ENCODE results near the gene COLGALT1. TPM values are rescaled to one million over a fixed set of nuclear protein-coding genes. Genes with fewer than 3 reads are reported as not detected.

The COLGALT1 gene
- total and polyA plus RNA-seq, 10 of the 15 experiments (the other 5 are each of a cell fraction or from before 2014, with no cell fraction given), result 1.2 to 78.8 (median 29.8) TPM

DNA sequence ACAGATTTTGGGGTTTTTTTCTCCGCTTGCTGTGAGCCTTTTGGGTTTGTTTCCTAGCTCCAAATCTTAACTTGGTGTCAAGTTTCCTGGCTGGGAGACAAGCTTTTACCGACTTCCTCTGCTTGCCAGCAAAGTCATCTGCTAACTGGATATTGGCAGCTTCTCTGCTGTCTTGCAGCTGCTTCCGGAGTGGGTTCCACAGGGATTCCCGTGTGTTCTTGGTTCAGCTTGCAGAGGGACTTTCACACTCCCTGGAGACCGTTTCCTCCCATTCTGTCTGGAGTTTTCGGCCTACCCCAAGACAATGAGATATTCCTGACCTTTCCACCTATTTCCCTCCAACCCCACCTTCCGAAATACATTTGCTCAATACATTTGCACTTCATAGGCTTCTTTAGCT is 2.2 kb upstream of the COLGALT1 start:
- ATAC-seq, result no peak
- RAD21 ChIA-PET (ENCODE audit: unreplicated experiment), result interaction anchor here (1.6 kb wide), 1 partner anchor 59 kb away, joined by 6 read pairs; no protein-coding TSS in a partner anchor
- no peak overlapping the region for H3K4me2 ChIP-seq (ENCODE audit: control insufficient read depth, insufficient read depth)
- 0 out of 2 replicates have a peak, but pooled peaks cover 4% of the 10 kb centered on the region for H3K4me1 ChIP-seq (ENCODE audit: control insufficient read depth, insufficient read depth, low read length)
- POLR2A ChIA-PET, result interaction anchor here (0.6 kb wide), 4 partner anchors 10 to 306 kb away, joined by 3 to 4 read pairs (median 3); no protein-coding TSS in a partner anchor
- BruUV-seq (replicated peaks), result no TSS peak
- H2AFZ ChIP-seq (ENCODE audit: control insufficient read depth, low read depth, low read length), result no peak overlapping the region
- TF ChIP-seq IKZF2 (IDR thresholded peaks at IDR 0.05), result no peak
- TF ChIP-seq, protein P1, sequence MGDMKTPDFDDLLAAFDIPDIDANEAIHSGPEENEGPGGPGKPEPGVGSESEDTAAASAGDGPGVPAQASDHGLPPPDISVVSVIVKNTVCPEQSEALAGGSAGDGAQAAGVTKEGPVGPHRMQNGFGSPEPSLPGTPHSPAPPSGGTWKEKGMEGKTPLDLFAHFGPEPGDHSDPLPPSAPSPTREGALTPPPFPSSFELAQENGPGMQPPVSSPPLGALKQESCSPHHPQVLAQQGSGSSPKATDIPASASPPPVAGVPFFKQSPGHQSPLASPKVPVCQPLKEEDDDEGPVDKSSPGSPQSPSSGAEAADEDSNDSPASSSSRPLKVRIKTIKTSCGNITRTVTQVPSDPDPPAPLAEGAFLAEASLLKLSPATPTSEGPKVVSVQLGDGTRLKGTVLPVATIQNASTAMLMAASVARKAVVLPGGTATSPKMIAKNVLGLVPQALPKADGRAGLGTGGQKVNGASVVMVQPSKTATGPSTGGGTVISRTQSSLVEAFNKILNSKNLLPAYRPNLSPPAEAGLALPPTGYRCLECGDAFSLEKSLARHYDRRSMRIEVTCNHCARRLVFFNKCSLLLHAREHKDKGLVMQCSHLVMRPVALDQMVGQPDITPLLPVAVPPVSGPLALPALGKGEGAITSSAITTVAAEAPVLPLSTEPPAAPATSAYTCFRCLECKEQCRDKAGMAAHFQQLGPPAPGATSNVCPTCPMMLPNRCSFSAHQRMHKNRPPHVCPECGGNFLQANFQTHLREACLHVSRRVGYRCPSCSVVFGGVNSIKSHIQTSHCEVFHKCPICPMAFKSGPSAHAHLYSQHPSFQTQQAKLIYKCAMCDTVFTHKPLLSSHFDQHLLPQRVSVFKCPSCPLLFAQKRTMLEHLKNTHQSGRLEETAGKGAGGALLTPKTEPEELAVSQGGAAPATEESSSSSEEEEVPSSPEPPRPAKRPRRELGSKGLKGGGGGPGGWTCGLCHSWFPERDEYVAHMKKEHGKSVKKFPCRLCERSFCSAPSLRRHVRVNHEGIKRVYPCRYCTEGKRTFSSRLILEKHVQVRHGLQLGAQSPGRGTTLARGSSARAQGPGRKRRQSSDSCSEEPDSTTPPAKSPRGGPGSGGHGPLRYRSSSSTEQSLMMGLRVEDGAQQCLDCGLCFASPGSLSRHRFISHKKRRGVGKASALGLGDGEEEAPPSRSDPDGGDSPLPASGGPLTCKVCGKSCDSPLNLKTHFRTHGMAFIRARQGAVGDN (IDR thresholded peaks at IDR 0.05), result no peak
- TF ChIP-seq FOXK2 (IDR thresholded peaks at IDR 0.05), result no peak
- TF ChIP-seq MEF2B (IDR thresholded peaks at IDR 0.05; ENCODE audit: partially characterized antibody, poor library complexity, severe bottlenecking), result no peak
- TF ChIP-seq CHD4 (IDR thresholded peaks at IDR 0.05), result no peak
- TF ChIP-seq TCF12 (IDR thresholded peaks at IDR 0.05; ENCODE audit: low read depth, low read length), result no peak
- no peak for TF ChIP-seq PML (IDR thresholded peaks at IDR 0.05; ENCODE audit: low read length)
- TF ChIP-seq CREB1 (IDR thresholded peaks at IDR 0.05; ENCODE audit: low read depth), result no peak
- no peak for TF ChIP-seq TAF1 (IDR thresholded peaks at IDR 0.05; ENCODE audit: borderline replicate concordance, low read depth, low read length)
- TF ChIP-seq ZNF274 (IDR thresholded peaks at IDR 0.05; ENCODE audit: insufficient read depth, insufficient read length), result no peak
- TF ChIP-seq PAX5 (IDR thresholded peaks at IDR 0.05; ENCODE audit: borderline replicate concordance, low read depth, low read length), result no peak
- TF ChIP-seq NBN (IDR thresholded peaks at IDR 0.05), result no peak
- TF ChIP-seq JUND (IDR thresholded peaks at IDR 0.05; ENCODE audit: low read depth, low read length), result no peak
- TF ChIP-seq, protein P2, sequence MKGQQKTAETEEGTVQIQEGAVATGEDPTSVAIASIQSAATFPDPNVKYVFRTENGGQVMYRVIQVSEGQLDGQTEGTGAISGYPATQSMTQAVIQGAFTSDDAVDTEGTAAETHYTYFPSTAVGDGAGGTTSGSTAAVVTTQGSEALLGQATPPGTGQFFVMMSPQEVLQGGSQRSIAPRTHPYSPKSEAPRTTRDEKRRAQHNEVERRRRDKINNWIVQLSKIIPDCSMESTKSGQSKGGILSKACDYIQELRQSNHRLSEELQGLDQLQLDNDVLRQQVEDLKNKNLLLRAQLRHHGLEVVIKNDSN (IDR thresholded peaks at IDR 0.05; ENCODE audit: borderline replicate concordance, extremely low read length, insufficient read depth, low read depth, low read length), result no peak
- no peak for TF ChIP-seq POLR2A (IDR thresholded peaks at IDR 0.05; ENCODE audit: low read depth, low read length)
- CTCF ChIA-PET, result interaction anchor here (0.8 to 3.8 kb wide), 5 partner anchors 20 to 223 kb away, joined by 3 to 11 read pairs (median 4); partner anchors contain the start of gene PGLS
- H3K27me3 ChIP-seq (replicated peaks in 1 of 2; ENCODE audit: control insufficient read depth in 2 of 2, insufficient read depth in 2 of 2, low read length in 1 of 2), result no peaks in the 10 kb centered on the region
- H3K79me2 ChIP-seq (ENCODE audit: control insufficient read depth, insufficient read depth, low read length), result peaks cover 16% of the 10 kb centered on the region
- H4K20me1 ChIP-seq (ENCODE audit: control insufficient read depth, insufficient read depth), result no peaks in the 10 kb centered on the region
- H3K36me3 ChIP-seq (ENCODE audit: control insufficient read depth in 2 of 2, insufficient read depth in 2 of 2, low read length in 1 of 2), result no peaks in the 10 kb centered on the region
- no peak overlapping the region for H3K9ac ChIP-seq (ENCODE audit: control insufficient read depth, insufficient read depth, low read length)
- no peak for FAIRE-seq
- H3K9me3 ChIP-seq (replicated peaks; ENCODE audit: control insufficient read depth, insufficient read depth, low read length), result no peaks in the 10 kb centered on the region
- SMC1A ChIA-PET (ENCODE audit: uncharacterized antibody, unreplicated experiment), result interaction anchor here (0.7 to 1.7 kb wide), 5 partner anchors 10 to 42 kb away, joined by 3 to 10 read pairs (median 4); partner anchors contain the start of gene PGLS
- WGBS (ENCODE audit: insufficient coverage, insufficient replicate concordance, low lambda C conversion rate, missing lambda C conversion rate), result 78% methylated on average over 7 of the region's 7 CpGs
- intact Hi-C loops (cut with micrococcal nuclease; ENCODE audit: unreplicated experiment) (no loop called here), in situ Hi-C loops (cut with MboI) (no loop called here)
- H3K4me3 ChIP-seq, result no peak overlapping the region
- DNase-seq (ENCODE audit: low read depth, low spot score), result no peak
- no peak overlapping the region for H3K27ac ChIP-seq (ENCODE audit: control insufficient read depth, insufficient read depth)

Data from GM12878 (cell line).